Mesodermal cell (in vitro differentiated cells): Measurements from ENCODE around the gene MTA1.

Experiments
- H3K27ac ChIP-seq: 2 replicates; pipeline ENCODE4 v1.7.0; 2013; ENCODE audit warnings: mild to moderate bottlenecking, low read depth, low read length, moderate library complexity; ENCODE audit not compliant: severe bottlenecking
- H3K36me3 ChIP-seq: 2 replicates; pipeline ENCODE4 v1.7.1; 2013; ENCODE audit warnings: mild to moderate bottlenecking, low read length, moderate library complexity; ENCODE audit not compliant: control insufficient read depth, insufficient read depth
- H3K4me1 ChIP-seq: one replicate; pipeline ENCODE4 v1.7.1; 2013; ENCODE audit warnings: mild to moderate bottlenecking, low read length; ENCODE audit not compliant: insufficient read depth, control insufficient read depth, poor library complexity, severe bottlenecking
- H3K4me3 ChIP-seq: 2 replicates; pipeline ENCODE4 v1.7.0; 2013; ENCODE audit warnings: low read length, control low read depth, mild to moderate bottlenecking; ENCODE audit not compliant: insufficient read depth, poor library complexity, severe bottlenecking; ENCODE audit errors: extremely low read depth
- H3K9me3 ChIP-seq: 2 replicates; pipeline ENCODE4 v1.7.1; 2013; ENCODE audit warnings: mild to moderate bottlenecking, low read length, moderate library complexity; ENCODE audit not compliant: control insufficient read depth
- WGBS, 2 experiments: methylation state at CpG; one replicate each; pipeline ENCODE4 v1.1.5; 2013; ENCODE audit warnings: missing lambda C conversion rate in 2 of 2; ENCODE audit not compliant: insufficient coverage in 2 of 2; 5-methylcytosine and 5-hydroxymethylcytosine counted together

Gene MTA1

DNA sequence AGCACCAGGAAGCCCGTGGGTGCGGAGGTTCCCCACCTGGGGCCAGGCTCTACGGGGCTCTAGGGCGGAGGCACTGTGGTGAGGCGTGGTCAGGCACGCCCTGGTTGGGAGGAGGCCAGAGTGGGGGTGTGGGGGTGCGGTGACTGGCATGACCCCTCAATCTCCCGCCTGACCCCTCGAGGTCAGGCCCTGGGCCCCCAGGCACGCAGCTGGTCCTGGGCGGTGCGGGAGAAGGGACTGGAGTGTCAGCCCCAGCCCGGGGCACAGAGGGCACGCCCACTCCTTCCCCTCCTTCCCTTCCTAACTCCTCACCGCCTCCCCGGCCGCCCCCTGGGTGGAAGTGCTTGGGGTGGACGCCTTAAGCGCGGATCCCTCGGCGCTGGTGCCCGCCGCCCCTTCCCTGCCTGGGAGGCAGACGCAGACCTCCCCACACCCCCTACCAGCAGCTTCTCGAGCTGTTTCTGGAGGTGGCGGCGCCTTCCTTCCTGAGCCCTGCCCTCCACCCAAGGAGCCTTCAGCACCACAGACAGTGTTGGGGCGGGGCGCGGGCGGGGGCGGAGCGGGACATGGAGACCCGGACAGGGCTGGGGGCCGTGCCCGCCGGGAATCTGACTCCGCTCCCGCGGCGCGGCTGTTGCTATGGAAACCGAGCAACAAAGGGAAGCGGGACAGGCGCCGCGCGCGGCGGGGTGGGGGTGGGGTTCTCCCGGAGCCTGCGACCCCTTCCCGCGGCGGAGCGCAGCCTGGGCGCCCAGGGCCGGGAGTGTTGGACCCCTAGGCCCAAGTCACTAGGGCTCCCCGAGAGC, 54.3 kb downstream of the MTA1 start:
- WGBS, 2 experiments, result 8 to 14% methylated on average over 19 to 31 of the region's 60 CpGs

DNA sequence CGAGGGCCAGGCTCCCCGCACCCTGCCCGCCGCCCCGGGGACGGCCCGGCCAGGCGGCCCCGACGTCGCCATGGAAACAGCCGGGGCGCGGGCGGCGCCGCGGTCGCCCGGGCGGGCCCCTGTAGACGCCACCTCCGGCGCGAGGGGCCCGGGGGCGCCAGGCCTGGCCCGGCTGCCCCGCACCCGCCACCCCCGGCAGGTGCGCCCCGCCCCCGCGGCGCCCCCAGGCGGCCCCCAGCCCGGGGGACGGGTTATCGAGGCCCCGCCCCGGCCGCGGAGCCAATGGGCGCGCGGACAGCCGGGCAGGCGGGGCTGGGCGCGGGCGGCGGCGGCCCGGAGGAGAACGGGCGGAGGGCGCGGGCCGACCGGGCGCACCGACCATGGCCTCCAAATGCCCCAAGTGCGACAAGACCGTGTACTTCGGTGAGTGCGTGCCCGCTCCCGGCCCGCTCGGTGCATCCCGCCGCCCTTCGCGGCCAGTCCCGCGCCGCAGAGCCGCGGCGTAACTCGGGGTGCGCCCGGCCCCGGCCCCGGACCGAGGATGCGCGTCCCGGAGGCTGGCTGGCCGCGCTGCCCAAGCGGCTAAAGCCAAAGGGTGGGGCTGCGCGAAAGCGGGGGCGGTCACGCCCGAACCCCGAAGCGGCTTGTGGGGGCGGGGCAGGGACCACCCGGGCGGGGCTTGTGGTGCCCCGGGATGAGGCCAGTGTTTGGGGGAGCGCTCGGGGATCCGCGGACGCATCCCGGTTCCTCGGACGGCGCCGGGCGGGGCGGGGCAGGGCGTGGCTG, 55.0 kb downstream of the MTA1 start, which contains the start of gene CRIP2:
TSS of gene CRIP2 (plus strand) at position 339 of the 786 bp plus-strand sequence. CDS start at position 381, 42 bp downstream.
- peak within 1 kb of the TSS; percentile 98 for H3K27ac ChIP-seq
- peaks cover 42% of the 10 kb centered on the region for H3K4me1 ChIP-seq
- H3K4me3 ChIP-seq, result peak within 1 kb of the TSS; percentile 72
- H3K36me3 ChIP-seq, result peaks cover 16% of the 10 kb centered on the region
- no peaks in the 10 kb centered on the region for H3K9me3 ChIP-seq
- 0% methylated on average over 87 to 94 of the region's 118 CpGs for WGBS, 2 experiments

More for the DNA sequence above, 54.3 kb downstream of the MTA1 start:
- H3K9me3 ChIP-seq, result no peaks in the 10 kb centered on the region
- peak overlapping the region; percentile 98 for H3K27ac ChIP-seq
- peaks cover 17% of the 10 kb centered on the region for H3K36me3 ChIP-seq
- H3K4me3 ChIP-seq, result peak overlapping the region; percentile 36
- peaks cover 42% of the 10 kb centered on the region for H3K4me1 ChIP-seq

DNA sequence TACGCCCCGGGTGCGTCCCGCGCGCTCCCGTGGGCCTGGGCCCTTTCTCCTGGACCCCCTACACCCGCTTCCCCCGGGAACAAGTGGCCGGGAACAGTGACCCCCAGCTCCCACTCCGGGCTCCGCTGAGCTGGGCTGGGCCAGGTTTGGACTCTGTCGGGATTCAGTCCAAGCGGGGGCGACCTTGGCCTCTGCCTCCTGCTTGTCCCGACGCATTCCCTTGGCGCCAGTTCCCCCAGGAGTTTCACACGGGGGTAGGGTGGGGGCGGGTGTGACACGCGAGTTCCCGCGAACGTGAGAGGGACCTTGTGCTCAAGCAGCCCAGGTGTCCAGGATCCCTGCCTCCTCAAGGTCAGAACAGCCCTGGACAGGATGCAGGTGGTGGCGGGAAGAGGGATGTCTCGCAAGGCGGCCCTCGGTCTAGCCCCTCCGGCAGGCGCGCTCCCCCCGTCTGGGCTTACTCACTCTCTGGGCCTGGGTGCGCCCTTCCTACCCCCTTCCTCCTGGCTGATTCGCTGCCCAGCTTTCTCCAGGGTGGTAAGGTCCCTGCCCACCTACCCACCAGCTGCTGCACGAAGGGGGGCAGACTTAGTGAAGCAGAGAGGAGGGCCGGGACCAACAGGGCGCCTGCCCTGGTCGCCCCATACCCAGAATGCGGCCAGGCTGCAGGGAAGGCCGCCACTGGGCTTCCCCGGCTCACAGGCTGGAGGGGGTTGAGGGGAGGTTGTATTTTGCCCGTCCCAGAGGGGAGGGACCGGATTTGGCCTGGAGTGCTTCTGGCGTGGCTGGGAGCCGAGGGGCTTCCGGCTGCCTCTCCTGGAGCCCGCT, 55.9 kb downstream of the MTA1 start:
- Histone ChIP-seq H3K36me3 (peaks cover 11% of the 10 kb centered on the region), H3K27ac (peak overlapping the region; percentile 79), H3K4me1 (peaks cover 39% of the 10 kb centered on the region), H3K4me3 (peak overlapping the region; percentile 72), H3K9me3 (no peaks in the 10 kb centered on the region)
- whole genome bisulfite sequencing, 2 experiments, result 8 to 10% methylated on average over 38 to 39 of the region's 48 CpGs

DNA sequence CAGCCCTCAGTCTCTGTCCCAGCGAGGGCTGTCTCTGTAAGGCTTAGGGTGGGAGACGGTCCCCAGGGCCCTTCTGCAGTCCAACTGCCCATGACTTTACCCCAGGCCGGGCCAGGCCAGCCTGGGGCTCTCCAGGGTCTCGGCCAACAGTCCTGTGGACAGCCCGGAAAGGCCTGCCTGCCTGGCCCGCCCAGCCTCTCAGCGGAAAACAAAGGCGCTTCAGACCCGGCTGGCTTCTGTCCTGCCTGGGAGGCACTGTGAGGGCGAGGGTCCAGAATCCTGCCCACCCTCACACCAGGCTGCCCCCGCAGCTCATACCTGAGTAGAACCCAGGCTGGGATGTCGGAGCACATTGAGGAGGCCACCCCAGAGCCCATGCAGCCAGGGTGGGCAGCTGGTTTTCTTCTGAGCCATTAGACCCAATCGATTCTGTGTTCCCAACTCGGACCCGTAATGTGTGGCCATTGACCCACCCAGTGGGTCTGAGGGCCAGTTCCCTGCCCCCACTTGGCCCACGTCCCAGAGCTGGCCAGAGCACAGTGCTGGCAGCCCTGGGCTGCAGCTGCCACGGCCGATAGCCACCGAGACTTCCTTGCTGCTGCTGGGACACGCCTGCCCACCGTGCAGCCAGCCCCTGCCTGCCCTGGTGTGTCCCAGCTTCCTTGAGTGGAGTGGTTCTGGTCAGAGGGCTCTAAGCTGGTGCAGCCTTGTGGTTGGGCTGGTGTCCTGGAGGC, 56.6 kb downstream of the MTA1 start:
- WGBS, 2 experiments, result 47 to 64% methylated on average over 14 to 17 of the region's 21 CpGs
- H3K27ac ChIP-seq, result peak overlapping the region; percentile 79
- H3K4me3 ChIP-seq, result peak overlapping the region; percentile 72
- H3K9me3 ChIP-seq, result no peaks in the 10 kb centered on the region
- H3K4me1 ChIP-seq, result peaks cover 36% of the 10 kb centered on the region
- H3K36me3 ChIP-seq, result peaks cover 8% of the 10 kb centered on the region

DNA sequence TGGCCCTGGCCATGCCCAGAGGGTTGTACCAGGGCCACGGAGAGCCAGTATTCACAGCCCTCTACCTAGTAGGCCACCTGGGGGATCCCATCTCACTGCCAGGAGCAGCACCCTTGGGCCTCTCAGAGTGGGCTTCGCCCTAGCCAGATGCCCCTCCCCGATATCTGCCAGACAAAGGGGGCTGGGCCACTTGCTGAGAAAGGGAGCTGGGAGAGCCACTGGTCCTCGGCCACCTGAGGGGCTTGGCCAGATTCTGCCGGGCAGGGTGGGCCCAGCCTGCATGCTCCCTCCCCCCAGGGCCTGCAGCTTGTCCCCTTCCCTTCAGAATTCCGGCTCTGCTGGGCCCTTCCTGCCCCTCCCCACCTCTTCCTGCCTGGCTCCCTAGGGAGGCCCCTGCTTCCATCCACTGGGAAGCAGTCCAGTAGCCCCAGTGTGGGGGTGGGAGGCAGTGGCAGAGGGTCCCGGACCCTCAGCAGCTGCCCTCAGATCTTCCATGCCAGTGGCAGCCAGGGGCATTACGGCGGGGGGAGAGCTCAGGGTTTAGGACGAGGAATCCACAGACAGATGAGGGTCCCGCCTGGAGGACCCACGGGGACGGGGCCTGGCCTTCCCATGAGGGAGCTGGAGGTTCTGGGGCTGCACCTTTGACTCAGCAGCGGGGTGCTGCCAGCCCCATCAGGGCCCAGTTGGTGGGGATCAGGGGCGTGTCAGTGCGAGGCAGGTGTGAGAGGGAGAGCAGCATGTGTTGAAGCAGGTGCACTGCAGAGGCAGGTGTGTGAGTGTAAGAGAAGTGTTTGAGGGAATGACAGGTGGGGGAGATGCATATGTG, 57.4 kb downstream of the MTA1 start:
- 75 to 76% methylated on average over 12 to 15 of the region's 16 CpGs for WGBS, 2 experiments
- Histone ChIP-seq H3K4me3 (peak overlapping the region; percentile 72), H3K36me3 (peaks cover 8% of the 10 kb centered on the region), H3K9me3 (no peaks in the 10 kb centered on the region), H3K27ac (peak overlapping the region; percentile 79), H3K4me1 (peaks cover 40% of the 10 kb centered on the region)

DNA sequence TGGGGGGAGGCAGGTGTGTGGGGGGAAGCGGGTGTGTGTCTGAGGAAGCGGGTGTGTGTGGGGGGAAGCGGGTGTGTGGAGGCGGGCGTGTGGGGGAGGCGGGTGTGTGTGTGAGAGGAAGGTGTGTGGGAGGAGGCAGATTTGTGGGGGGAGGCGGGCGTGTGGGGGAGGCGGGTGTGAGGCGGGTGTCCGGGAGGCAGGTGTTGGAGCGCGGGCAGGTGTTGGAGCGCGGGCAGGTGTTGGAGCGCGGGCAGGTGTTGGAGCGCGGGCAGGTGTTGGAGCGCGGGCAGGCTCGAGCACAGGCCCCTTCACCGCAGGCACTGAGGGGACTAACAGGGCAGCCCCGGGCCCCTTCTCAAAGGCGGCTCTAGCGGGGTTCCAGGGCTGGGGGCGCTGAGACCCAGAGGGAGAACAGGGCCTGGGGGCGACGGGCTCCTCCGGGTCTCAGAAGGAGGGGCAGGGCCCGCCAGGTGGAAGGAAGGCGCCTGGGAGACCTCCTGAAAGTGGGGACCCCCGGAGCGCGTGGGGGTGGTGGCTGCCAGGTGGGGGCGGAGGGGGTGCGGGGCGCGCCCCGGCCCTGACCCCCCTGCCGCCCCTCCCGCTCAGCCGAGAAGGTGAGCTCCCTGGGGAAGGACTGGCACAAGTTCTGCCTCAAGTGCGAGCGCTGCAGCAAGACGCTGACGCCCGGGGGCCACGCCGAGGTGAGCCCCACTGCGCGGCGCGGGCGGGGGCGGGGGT, 58.2 kb downstream of the MTA1 start:
- Histone ChIP-seq H3K36me3 (peaks cover 8% of the 10 kb centered on the region), H3K9me3 (no peaks in the 10 kb centered on the region), H3K4me1 (peaks cover 44% of the 10 kb centered on the region), H3K4me3 (no peak overlapping the region), H3K27ac (no peak overlapping the region)
- whole genome bisulfite sequencing, 2 experiments, result 41 to 47% methylated on average over 29 to 35 of the region's 56 CpGs

DNA sequence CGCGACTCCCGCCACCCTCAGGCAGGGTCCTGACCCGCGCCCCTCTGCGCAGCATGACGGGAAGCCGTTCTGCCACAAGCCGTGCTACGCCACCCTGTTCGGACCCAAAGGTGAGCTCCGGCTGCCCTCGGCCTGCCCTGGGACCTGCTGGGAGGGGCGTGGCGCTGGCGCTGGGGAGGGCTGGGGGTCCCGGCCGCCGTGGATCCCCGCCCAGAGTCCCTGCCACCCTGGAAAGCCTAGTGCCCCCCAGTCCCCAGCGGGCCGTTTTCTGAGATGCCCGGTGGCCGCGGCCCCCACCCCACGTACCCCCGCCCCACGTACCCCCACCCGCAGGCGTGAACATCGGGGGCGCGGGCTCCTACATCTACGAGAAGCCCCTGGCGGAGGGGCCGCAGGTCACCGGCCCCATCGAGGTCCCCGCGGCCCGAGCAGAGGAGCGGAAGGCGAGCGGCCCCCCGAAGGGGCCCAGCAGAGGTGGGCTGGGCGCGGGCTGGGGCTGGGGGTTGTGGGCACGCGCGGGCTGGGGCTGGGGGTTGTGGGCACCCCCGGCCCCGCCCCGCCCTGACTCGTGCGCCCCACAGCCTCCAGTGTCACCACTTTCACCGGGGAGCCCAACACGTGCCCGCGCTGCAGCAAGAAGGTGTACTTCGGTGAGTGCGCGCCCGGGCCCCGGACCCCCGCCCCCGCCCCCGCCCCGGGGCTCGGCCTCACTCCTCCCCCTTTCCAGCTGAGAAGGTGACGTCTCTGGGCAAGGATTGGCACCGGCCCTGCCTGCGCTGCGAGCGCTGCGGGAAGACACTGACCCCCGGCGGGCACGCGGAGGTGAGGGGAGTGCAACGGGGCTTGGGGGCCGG, 59.0 kb downstream of the MTA1 start:
- no peak overlapping the region for H3K27ac ChIP-seq
- H3K36me3 ChIP-seq, result peaks cover 8% of the 10 kb centered on the region
- H3K4me3 ChIP-seq, result no peak overlapping the region
- 36 to 48% methylated on average over 32 to 54 of the region's 81 CpGs for WGBS, 2 experiments
- no peaks in the 10 kb centered on the region for H3K9me3 ChIP-seq
- H3K4me1 ChIP-seq, result peaks cover 45% of the 10 kb centered on the region

DNA sequence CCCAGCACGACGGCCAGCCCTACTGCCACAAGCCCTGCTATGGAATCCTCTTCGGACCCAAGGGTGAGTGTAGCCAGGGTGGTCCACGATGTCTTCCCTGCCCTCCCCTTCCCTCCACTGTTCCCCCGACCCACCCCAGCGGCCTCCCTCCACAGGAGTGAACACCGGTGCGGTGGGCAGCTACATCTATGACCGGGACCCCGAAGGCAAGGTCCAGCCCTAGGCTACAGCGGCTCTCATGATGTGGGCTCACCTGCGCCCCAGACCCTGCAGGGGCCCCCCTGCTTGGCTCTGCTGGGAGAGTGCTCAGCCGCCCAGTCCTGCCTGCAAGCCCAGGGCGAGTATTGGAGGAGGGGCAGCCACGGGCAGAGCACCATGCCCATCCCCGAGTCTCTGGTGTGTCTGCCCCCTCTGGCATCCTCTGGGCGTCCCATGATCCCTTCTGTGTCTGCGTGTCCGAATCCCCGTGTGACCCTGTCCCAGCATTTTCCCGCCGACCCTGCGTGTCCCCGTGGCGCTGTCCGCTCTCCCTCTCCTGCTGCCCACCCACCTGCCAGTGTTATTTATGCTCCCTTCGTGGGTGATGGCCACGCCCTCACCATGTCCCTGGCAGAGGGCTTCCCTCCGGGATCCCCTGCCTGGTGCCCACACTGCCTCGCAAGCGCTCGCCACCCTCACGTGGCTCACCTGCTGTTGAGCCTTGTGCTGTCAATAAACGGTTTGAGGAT, 60.0 kb downstream of the MTA1 start:
- Histone ChIP-seq H3K27ac (no peak overlapping the region), H3K4me3 (no peak overlapping the region), H3K36me3 (peaks cover 8% of the 10 kb centered on the region), H3K4me1 (peaks cover 50% of the 10 kb centered on the region), H3K9me3 (no peaks in the 10 kb centered on the region)
- 75 to 76% methylated on average over 31 to 34 of the region's 34 CpGs for WGBS, 2 experiments
